GM18517 (cell line): ENCODE measurements around the gene ZFP64.
"Not testable (repeated sequence)": the region's sequence is repeated elsewhere in the genome, so short reads cannot be mapped to it uniquely, and the experiment has no call there.

Experiments used
- ATAC-seq: cut with Tn5 transposase; IDR thresholded peaks from one replicate; pipeline ENCODE4 v1.9.1; 2021; ENCODE audit warnings: mild to moderate bottlenecking, moderate library complexity; ENCODE audit not compliant: unreplicated experiment

ZFP64 gene

GRCh38 chr20:52160621-52161204, 30.9 kb downstream of the ZFP64 start:
- ATAC-seq = no peak

GRCh38 chr20:52160049-52160570, 31.5 kb downstream of the ZFP64 start:
- no peak for ATAC-seq

- no peak for ATAC-seq
Observed at GRCh38 chr20:52154575-52154974, 37.0 kb downstream of the ZFP64 start.

DNA sequence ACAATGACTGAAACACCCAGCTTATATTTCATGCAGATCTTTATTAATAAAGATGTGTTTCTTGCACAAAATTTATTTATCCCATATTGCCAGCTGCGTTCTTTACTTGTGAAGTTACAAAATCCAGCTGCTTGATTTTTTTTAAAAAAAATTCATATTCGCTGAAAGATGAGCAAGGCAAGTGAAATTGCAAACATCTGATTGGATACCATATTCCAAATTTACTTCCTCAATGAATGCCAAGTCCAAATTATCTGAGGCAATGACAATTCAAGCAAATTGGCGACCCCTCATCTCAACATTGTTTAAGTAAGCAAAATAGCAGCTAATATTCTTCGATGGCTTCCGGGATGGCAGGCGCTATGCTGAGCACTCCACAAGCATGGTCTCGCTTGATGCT, 37.7 kb downstream of the ZFP64 start:
- ATAC-seq = no peak

DNA sequence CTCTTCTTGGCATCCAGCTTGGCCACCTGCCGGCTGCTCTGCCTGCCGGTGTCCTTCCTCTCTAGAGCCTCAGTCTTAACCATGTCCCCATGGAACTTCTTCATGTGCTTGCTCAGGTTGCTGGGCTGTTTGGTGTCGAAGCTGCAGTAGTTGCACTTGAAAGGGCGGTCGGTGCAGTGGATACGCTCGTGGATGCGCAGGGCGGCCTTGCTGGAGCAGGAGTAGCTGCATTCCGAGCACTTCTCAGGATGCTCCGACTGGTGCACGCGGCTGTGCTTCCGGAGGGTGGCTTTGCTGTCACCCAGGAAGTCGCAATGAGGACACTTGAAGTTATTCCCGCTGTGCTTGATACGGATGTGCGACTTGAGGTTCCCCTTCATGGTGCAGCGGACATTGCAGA, 38.7 kb downstream of the ZFP64 start:
- ATAC-seq = no peak

DNA sequence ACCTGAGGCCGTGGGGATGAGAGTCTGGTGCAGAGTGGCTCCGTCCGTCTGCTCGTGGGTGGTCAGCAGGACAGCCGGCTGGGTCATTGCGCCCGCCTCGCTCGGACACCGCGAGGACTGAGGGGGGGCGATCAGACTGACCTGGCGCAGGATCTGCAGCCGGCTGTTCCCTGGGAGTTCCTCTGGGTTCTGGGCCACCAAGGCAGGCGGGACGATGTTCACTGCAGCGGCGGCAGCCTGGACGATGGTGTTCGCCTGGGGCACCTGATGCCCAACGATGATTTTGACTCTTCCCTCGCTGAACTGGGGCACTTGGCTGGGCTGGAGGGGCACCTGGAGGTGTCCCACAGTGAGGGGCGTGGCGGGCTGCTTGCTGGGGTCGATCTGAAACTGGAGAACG, 39.2 kb downstream of the ZFP64 start:
- no peak for ATAC-seq

DNA sequence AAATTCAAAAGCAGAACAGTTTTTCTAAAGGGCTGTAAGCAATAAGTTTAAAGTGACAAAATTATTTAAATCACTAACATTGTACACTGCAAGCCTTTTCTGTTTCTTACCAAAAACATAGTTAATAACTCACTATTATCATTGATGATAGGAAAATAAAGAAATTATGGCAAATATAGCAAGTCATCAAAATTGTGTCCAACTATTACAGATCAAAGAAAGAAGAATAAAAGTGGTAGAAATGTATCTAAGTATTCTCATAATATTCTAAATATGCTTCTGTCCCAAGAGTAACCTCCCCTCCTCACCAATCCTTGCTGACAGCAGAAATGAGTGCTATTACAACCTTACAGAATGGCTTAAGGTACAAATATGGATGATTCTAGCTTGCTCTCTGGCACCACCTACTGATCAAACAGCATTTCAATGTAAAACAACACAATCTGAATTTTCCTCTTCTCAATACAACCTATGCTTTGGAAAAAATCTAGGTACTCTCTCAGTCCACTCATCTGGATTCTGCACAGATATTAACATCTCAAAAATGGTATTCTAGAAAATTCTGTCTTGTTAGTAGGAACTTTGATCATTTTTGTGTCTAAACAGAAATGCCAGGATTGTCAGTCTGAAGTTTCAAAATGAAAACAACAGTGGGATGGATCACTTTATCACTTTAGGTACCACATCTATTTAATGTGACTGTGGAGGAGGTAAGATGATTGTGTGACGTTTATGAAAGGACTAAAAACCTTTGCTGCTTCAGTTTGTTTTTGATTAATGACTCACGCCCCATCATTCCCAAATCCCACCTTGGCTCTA, 40.9 kb downstream of the ZFP64 start:
- no peak for ATAC-seq

- no peak for ATAC-seq
Observed at GRCh38 chr20:52145587-52145986, 46.0 kb downstream of the ZFP64 start.

GRCh38 chr20:52143277-52143676, 48.3 kb downstream of the ZFP64 start:
- ATAC-seq = no peak

GRCh38 chr20:52142757-52143156, 48.8 kb downstream of the ZFP64 start:
- ATAC-seq = no peak

GRCh38 chr20:52139986-52140385, 51.6 kb downstream of the ZFP64 start:
- ATAC-seq = no peak

DNA sequence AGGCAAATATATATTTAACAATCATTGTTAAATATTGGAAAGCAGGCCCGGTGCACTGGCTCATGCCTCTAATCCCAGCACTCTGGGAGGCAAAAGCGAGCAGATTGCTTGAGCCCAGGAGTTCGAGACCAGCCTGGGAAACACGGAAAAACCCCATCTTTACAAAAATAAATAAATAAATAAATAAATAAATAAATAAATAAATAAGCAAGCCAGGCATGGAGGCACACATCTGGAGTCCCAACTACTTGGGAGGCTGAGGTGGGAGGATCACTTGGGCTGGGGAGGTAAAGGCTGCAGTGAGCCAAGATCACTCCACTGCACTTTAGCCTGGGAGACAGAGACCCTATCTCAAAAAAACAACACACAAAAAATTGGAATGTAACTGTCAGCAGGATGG, 53.7 kb downstream of the ZFP64 start:
- no peak for ATAC-seq

- not testable (repeated sequence) for ATAC-seq
Observed at GRCh38 chr20:52133714-52134113, 57.9 kb downstream of the ZFP64 start.

- ATAC-seq = no peak
Observed at GRCh38 chr20:52132337-52132736, 59.2 kb downstream of the ZFP64 start.

GRCh38 chr20:52131048-52131643, 60.4 kb downstream of the ZFP64 start:
- no peak for ATAC-seq

- no peak for ATAC-seq
Observed at GRCh38 chr20:52130406-52130805, 61.2 kb downstream of the ZFP64 start.

DNA sequence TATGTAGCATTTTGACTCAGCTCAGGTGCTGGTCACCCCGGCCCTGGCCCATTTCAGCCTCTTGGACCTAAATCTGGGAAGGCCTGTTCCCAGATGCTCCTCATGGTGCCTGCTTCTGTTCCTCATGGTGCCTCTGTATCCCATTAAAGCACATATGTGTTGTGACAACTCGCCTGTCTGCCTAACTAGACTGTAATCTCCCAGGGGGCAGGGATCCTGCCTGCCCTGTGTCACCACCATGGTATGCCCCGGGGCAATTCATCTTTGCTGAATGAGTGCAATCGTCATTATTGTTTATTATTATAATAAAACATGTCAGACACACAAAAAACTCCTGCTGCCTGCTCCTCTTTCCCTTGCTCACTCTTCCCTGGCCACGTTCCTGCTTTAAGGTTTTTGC, 62.0 kb downstream of the ZFP64 start:
- no peak for ATAC-seq

- ATAC-seq = no peak
Observed at GRCh38 chr20:52127309-52127708, 64.3 kb downstream of the ZFP64 start.

- ATAC-seq = no peak
Observed at GRCh38 chr20:52124821-52125220, 66.8 kb downstream of the ZFP64 start.

- no peak for ATAC-seq
Observed at GRCh38 chr20:52118696-52119095, 72.9 kb downstream of the ZFP64 start.

- no peak for ATAC-seq
Observed at GRCh38 chr20:52118016-52118623, 73.5 kb downstream of the ZFP64 start.

GRCh38 chr20:52110456-52110855, 81.1 kb downstream of the ZFP64 start:
- no peak for ATAC-seq
